ENCODE measurements around the gene CLCN4.

The CLCN4 gene

GRCh38 chrX:10197279-10198210 lies 40.8 kb downstream of the CLCN4 start:
- no peak for DNase-seq (ENCODE audit: low spot score)

- no peak for DNase-seq (ENCODE audit: low spot score)
Measured at GRCh38 chrX:10198254-10198653, 41.5 kb downstream of the CLCN4 start.

- DNase-seq (ENCODE audit: low spot score) = no peak
Measured at GRCh38 chrX:10199212-10199611, 42.4 kb downstream of the CLCN4 start.

GRCh38 chrX:10203617-10204016 lies 46.8 kb downstream of the CLCN4 start:
- no peak for DNase-seq (ENCODE audit: low spot score)

GRCh38 chrX:10206317-10206716 lies 49.5 kb downstream of the CLCN4 start:
- no peak for DNase-seq (ENCODE audit: low spot score)

GRCh38 chrX:10208281-10208856 lies 51.6 kb downstream of the CLCN4 start:
- no peak for DNase-seq (ENCODE audit: low spot score)

GRCh38 chrX:10208953-10209352 lies 52.2 kb downstream of the CLCN4 start:
- no peak for DNase-seq (ENCODE audit: low spot score)

GRCh38 chrX:10212395-10212794 lies 55.6 kb downstream of the CLCN4 start:
- no peak for DNase-seq (ENCODE audit: low spot score)

- DNase-seq (ENCODE audit: low spot score) = no peak
Measured at GRCh38 chrX:10213716-10214115, 56.9 kb downstream of the CLCN4 start.

- no peak for DNase-seq (ENCODE audit: low spot score)
Measured at GRCh38 chrX:10216208-10216607, 59.4 kb downstream of the CLCN4 start.

GRCh38 chrX:10217198-10217597 lies 60.4 kb downstream of the CLCN4 start:
- DNase-seq (ENCODE audit: low spot score) = no peak

- no peak for DNase-seq (ENCODE audit: low spot score)
Measured at GRCh38 chrX:10221651-10222050, 64.9 kb downstream of the CLCN4 start.

GRCh38 chrX:10223276-10223675 lies 66.5 kb downstream of the CLCN4 start:
- no peak for DNase-seq (ENCODE audit: low spot score)

GRCh38 chrX:10223781-10224180 lies 67.0 kb downstream of the CLCN4 start:
- DNase-seq (ENCODE audit: low spot score) = no peak

GRCh38 chrX:10230222-10230621 lies 73.4 kb downstream of the CLCN4 start:
- DNase-seq (ENCODE audit: low spot score) = no peak

GRCh38 chrX:10231461-10231860 lies 74.7 kb downstream of the CLCN4 start:
- no peak for DNase-seq (ENCODE audit: low spot score)

- no peak for DNase-seq (ENCODE audit: low spot score)
Measured at GRCh38 chrX:10233173-10233572, 76.4 kb downstream of the CLCN4 start.

- DNase-seq (ENCODE audit: low spot score) = no peak
Measured at GRCh38 chrX:10233696-10234095, 76.9 kb downstream of the CLCN4 start.

- peak; percentile 39 for DNase-seq (ENCODE audit: low spot score)
Measured at GRCh38 chrX:10235851-10236250, 79.1 kb downstream of the CLCN4 start.

GRCh38 chrX:10237241-10237640 lies 80.5 kb downstream of the CLCN4 start:
- no peak for DNase-seq (ENCODE audit: low spot score)

- peak; percentile 16 for DNase-seq (ENCODE audit: low spot score)
Measured at GRCh38 chrX:10239611-10240064, 82.9 kb downstream of the CLCN4 start.

- DNase-seq (ENCODE audit: low spot score) = peak; percentile 49
Measured at GRCh38 chrX:10240918-10241317, 84.1 kb downstream of the CLCN4 start.

- no peak for DNase-seq (ENCODE audit: low spot score)
Measured at GRCh38 chrX:10242026-10242425, 85.3 kb downstream of the CLCN4 start.

Data from AG20443 (cell line).